GM06990 (cell line): ENCODE data around the gene C2orf72.

Experiments used
- DNase-seq: peaks from one replicate; pipeline ENCODE4 v3.0.0-alpha.2; 2011; ENCODE audit not compliant: insufficient read length; ENCODE audit errors: extremely low read depth
- H3K27me3 ChIP-seq: replicated peaks from 2 replicates; pipeline ENCODE4 v1.6.0; 2011; ENCODE audit warnings: low read length; ENCODE audit not compliant: control insufficient read depth, insufficient read depth
- H3K36me3 ChIP-seq: 2 replicates; pipeline ENCODE4 v1.5.1; 2011; ENCODE audit warnings: low read length; ENCODE audit not compliant: control insufficient read depth, insufficient read depth
- H3K4me3 ChIP-seq: replicated peaks from 2 replicates; pipeline ENCODE4 v1.5.1; 2011; ENCODE audit warnings: low read depth, mild to moderate bottlenecking, control low read depth, low read length
- TF ChIP-seq, protein P1 (sequence below): IDR thresholded peaks from 2 replicates; pipeline ENCODE4 v1.5.1; 2011; ENCODE audit warnings: low read length, control low read depth, mild to moderate bottlenecking, inconsistent platforms; ENCODE audit not compliant: insufficient read depth, poor library complexity, severe bottlenecking

C2orf72 gene

DNA sequence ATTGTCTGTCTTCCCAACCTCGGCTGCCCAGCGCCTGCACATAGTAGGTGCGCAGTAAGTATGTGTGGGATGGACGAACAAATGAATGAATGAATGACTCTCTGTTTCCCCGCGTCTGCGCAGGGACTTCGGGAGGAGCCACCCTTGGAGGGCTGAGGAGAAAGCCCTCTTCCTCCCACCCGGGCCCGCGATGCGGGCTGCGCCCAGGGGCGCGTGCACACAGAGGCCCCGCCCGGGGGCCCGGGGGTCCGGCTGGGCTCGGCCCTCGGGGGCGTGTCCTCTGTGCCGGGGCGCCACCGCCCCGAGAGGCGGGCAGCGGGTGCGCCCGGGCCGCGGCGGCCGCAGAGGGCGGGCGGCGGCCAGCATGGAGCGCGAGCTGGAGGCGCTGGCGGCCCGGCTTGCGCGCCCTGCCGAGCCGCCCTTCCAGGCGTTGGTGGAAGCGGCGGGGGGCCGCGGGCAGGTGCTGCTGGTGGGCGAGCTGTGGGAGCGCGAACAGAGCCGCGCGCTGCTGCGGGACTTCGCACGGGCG lies at the start of gene C2orf72:
Gene C2orf72, plus strand, starts transcription at position 322 of the 529 bp plus-strand sequence. Its CDS starts 43 bp downstream, at position 365.
- H3K4me3 ChIP-seq: peak within 1 kb of the TSS; percentile 23
- DNase-seq: no peak
- H3K27me3 ChIP-seq: peaks cover 1% of the 10 kb centered on the region; the same call in 1 of the 2 replicates
- TF ChIP-seq, protein P1, sequence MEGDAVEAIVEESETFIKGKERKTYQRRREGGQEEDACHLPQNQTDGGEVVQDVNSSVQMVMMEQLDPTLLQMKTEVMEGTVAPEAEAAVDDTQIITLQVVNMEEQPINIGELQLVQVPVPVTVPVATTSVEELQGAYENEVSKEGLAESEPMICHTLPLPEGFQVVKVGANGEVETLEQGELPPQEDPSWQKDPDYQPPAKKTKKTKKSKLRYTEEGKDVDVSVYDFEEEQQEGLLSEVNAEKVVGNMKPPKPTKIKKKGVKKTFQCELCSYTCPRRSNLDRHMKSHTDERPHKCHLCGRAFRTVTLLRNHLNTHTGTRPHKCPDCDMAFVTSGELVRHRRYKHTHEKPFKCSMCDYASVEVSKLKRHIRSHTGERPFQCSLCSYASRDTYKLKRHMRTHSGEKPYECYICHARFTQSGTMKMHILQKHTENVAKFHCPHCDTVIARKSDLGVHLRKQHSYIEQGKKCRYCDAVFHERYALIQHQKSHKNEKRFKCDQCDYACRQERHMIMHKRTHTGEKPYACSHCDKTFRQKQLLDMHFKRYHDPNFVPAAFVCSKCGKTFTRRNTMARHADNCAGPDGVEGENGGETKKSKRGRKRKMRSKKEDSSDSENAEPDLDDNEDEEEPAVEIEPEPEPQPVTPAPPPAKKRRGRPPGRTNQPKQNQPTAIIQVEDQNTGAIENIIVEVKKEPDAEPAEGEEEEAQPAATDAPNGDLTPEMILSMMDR: no peak
- H3K36me3 ChIP-seq: no peaks in the 10 kb centered on the region

DNA sequence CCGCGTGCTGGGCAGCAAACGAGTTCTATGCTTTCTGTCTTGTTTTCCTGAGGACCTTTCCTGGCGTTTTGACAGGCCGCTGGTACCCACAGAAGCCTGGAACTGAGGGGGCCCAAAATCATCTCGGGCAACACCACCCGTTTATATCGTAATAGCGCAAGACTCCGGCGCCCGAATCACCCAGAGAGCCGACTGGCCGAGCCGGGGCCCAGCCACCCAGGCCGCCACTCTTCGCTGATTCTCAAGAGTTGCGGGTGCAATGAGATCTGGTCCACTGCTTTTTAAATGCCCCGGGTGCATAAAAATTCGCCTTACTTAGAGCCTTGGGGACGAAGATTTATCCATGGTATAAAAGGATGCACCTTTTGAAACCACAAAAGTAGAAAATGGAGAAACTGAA lies 47.6 kb upstream of the C2orf72 start:
- no peaks in the 10 kb centered on the region for H3K27me3 ChIP-seq
- TF ChIP-seq, protein P1: no peak
- no peak overlapping the region for H3K4me3 ChIP-seq

DNA sequence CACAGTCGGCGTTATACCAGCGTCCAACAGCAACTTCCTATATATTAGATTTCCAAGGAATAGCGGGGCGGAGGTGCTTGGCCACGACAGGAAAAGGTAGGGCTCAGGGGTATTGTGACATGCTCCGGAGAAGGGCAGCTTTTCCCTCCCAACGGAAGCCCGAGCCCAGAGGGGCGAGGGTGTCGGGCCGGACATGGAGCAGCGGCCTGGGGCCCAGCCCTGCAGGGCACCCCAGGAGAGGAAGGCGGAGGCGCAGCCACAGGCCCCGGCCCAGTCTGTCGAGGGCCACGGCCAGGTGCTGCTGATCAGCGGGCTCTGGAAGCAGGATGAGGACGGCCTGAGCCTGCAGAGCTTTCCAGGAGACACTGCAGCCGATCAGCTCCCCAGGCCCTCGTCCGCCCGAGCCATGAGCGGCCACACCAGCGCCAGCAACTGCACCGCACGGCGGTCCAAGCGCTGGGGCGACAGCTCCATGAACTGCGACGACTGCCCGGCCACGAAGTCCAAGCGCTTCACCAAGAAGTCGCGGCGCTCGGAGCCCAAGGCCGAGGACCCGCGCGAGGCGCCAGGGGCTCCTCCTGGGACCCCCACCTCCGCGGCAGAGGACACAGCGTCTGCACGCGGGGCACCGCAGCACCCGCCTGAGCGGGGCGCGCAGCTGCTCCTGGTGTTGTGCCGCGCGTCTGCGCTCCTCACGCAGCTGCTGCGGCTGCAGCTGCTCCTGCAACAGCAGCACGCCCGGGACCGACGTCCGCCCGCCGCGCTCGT lies 47.0 kb upstream of the C2orf72 start:
- Histone ChIP-seq H3K4me3 (no peak overlapping the region), H3K27me3 (no peaks in the 10 kb centered on the region), H3K36me3 (no peaks in the 10 kb centered on the region)
- TF ChIP-seq, protein P1: no peak
- no peak for DNase-seq

More for the DNA sequence above, 47.6 kb upstream of the C2orf72 start:
- no peak for DNase-seq
- no peaks in the 10 kb centered on the region for H3K36me3 ChIP-seq

DNA sequence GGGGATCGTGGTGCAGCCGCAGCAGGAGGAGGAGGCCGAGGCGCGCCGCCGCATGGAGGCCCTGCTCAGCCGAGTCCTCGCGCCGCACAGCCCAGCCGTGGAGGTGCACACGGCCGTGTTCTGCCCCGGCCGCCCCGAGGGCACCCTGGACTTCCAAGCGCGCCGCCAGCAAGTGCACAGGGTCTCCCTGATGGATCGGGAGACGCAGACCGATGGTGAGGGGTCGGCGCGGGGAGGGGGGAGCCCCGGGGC lies 46.5 kb upstream of the C2orf72 start:
- Histone ChIP-seq H3K36me3 (no peaks in the 10 kb centered on the region), H3K27me3 (no peaks in the 10 kb centered on the region), H3K4me3 (no peak overlapping the region)
- TF ChIP-seq, protein P1: no peak
- no peak for DNase-seq

DNA sequence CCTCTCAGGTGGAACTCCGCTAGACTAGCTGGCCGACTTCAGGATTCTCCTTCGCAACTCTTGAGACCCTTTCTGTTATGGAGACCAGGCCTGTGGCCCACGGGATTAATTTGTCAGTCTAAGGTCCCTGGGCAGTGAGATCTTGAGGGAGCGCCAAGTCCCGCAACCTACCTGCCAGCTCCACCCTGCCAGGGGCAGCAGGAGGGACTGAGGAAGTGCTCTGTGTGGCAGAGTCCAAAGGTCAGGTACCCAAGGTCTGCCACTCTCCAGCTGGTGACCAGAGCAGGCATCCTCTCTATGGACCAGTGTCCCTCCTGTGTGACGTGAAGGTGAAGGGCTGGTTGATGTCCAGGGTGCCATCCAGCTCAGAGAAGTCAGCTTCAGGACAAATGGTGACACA lies 45.7 kb upstream of the C2orf72 start:
- H3K36me3 ChIP-seq: no peaks in the 10 kb centered on the region
- TF ChIP-seq, protein P1: no peak
- no peaks in the 10 kb centered on the region for H3K27me3 ChIP-seq
- no peak for DNase-seq
- H3K4me3 ChIP-seq: no peak overlapping the region
